Neutrophil (primary cell): ENCODE data around the gene MAP2.

Source experiments
- H3K27ac ChIP-seq: fragments of 200-600 bp; sonication (generic); 2 replicates; pipeline ENCODE4 v1.5.1; 2016; ENCODE audit warnings: mild to moderate bottlenecking, moderate library complexity
- H3K27me3 ChIP-seq: fragments of 200-600 bp; sonication (generic); 2 replicates; pipeline ENCODE4 v1.6.0; 2016; ENCODE audit warnings: mild to moderate bottlenecking
- H3K36me3 ChIP-seq: fragments of 200-600 bp; sonication (generic); 2 replicates; pipeline ENCODE4 v1.5.1; 2017
- H3K4me1 ChIP-seq, 2 experiments: fragments of 200-600 bp in 1 of 2; sonication (generic) in 1 of 2; 1 replicate in 1 of 2; 2 replicates in 1 of 2; pipeline versions ENCODE4 v1.5.1 to v1.6.1; 2013 to 2016; ENCODE audit warnings: low read depth in 1 of 2, low read length in 1 of 2, mild to moderate bottlenecking in 1 of 2, moderate library complexity in 1 of 2; ENCODE audit not compliant: control insufficient read depth in 1 of 2, insufficient read depth in 1 of 2
- H3K4me3 ChIP-seq, 2 experiments: fragments of 200-600 bp in 1 of 2; sonication (generic) in 1 of 2; 1 replicate in 1 of 2; 2 replicates in 1 of 2; pipeline ENCODE4 v1.5.1; 2013 to 2016; ENCODE audit warnings: low read depth in 1 of 2, low read length in 1 of 2, mild to moderate bottlenecking in 1 of 2, moderate library complexity in 1 of 2
- H3K9me3 ChIP-seq: fragments of 200-600 bp; sonication (generic); 2 replicates; pipeline ENCODE4 v1.5.1; 2016
- CTCF ChIP-seq: fragments of 200-600 bp; sonication (generic); IDR thresholded peaks from 2 replicates; pipeline ENCODE4 v1.5.1; 2016; ENCODE audit warnings: antibody characterized with exemption

The MAP2 gene

GRCh38 chr2:209549589-209549988, 125.7 kb downstream of the MAP2 start:
- Histone ChIP-seq H3K27me3 (no peaks in the 10 kb centered on the region), H3K9me3 (no peaks in the 10 kb centered on the region), H3K36me3 (no peaks in the 10 kb centered on the region), H3K27ac (no peak overlapping the region), H3K4me1 (no peaks in the 10 kb centered on the region), H3K4me3 (no peak overlapping the region)
- no peak for TF ChIP-seq CTCF

GRCh38 chr2:209553913-209554312, 130.1 kb downstream of the MAP2 start:
- Histone ChIP-seq H3K27ac (no peak overlapping the region), H3K27me3 (no peaks in the 10 kb centered on the region), H3K9me3 (no peaks in the 10 kb centered on the region), H3K36me3 (no peaks in the 10 kb centered on the region), H3K4me3 (no peak overlapping the region), H3K4me1 (no peaks in the 10 kb centered on the region)
- no peak for TF ChIP-seq CTCF

GRCh38 chr2:209556354-209556961, 132.6 kb downstream of the MAP2 start:
- TF ChIP-seq CTCF: no peak
- no peaks in the 10 kb centered on the region for H3K36me3 ChIP-seq
- no peaks in the 10 kb centered on the region for H3K27me3 ChIP-seq
- no peak overlapping the region for H3K27ac ChIP-seq
- no peaks in the 10 kb centered on the region for H3K9me3 ChIP-seq
- no peak overlapping the region for H3K4me3 ChIP-seq
- no peaks in the 10 kb centered on the region for H3K4me1 ChIP-seq

- Histone ChIP-seq H3K27ac (no peak overlapping the region), H3K27me3 (no peaks in the 10 kb centered on the region), H3K4me3 (no peak overlapping the region), H3K4me1 (no peaks in the 10 kb centered on the region), H3K9me3 (no peaks in the 10 kb centered on the region), H3K36me3 (no peaks in the 10 kb centered on the region)
- TF ChIP-seq CTCF: no peak
These were observed 137.1 kb downstream of the MAP2 start for GRCh38 chr2:209560911-209561310.

- Histone ChIP-seq H3K27ac (no peak overlapping the region), H3K9me3 (no peaks in the 10 kb centered on the region), H3K27me3 (no peaks in the 10 kb centered on the region), H3K4me1 (no peaks in the 10 kb centered on the region), H3K4me3 (no peak overlapping the region), H3K36me3 (no peaks in the 10 kb centered on the region)
- TF ChIP-seq CTCF: no peak
These were observed 139.6 kb downstream of the MAP2 start for GRCh38 chr2:209563453-209563852.

- Histone ChIP-seq H3K4me1 (no peaks in the 10 kb centered on the region), H3K4me3 (no peak overlapping the region), H3K27ac (no peak overlapping the region), H3K9me3 (no peaks in the 10 kb centered on the region), H3K36me3 (no peaks in the 10 kb centered on the region), H3K27me3 (no peaks in the 10 kb centered on the region)
- no peak for TF ChIP-seq CTCF
These were observed 141.0 kb downstream of the MAP2 start for GRCh38 chr2:209564816-209565215.
